Measurements from ENCODE around the gene EOMES. TPM values are rescaled to one million over a fixed set of nuclear protein-coding genes. Genes with fewer than 3 reads are reported as not detected.

EOMES gene
- under 1 TPM in 3 of 4 donors, not detected in 1; 0.22 to 0.68 (median 0.65) TPM for total RNA-seq

DNA sequence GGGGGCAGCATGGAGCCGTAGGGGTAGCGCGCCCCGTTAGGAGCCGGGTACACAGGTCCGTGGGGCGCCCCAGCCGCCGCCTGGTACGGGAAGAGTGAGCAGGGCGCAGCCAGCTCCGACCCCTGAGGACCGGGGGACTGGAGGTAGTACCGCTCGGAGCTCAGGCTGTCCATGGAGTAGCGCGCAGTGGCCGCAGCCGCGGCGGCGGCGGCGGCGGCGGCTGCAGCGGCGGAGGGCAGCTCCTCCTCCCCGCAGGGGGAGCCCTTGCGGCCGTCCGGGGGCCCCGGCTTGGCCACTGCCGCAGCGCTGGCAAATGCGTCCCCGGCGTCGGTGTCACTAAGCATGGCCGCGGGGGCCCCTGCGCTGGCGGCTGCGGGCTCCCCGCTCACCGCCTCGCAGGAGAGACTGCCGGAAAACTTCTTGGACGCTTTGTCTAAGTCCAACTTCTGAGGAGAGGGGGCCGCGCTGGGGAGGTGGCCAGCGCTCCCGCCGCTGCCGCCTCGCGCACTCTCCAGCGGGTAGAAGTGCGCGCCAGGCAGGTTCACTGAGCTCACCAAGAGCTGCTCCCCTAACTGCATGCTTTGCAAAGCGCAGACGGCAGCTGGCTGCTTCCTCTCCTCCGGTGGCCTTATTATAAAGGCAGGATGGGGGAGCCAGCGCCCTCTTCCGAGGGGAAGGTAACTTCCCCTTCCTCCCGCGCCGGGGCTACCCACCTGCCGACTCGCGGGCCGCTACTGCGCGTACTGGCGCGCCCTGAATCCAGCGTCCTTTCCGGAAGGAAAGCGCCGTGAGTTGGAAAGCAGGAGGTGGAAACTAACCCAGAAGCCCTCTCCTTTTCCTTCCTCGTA, at the start of gene EOMES:
Gene EOMES, minus strand, starts transcription at position 607 of the 848 bp plus-strand sequence. Its CDS starts 29 bp downstream, at position 578.
- TF ChIP-seq, protein P1, sequence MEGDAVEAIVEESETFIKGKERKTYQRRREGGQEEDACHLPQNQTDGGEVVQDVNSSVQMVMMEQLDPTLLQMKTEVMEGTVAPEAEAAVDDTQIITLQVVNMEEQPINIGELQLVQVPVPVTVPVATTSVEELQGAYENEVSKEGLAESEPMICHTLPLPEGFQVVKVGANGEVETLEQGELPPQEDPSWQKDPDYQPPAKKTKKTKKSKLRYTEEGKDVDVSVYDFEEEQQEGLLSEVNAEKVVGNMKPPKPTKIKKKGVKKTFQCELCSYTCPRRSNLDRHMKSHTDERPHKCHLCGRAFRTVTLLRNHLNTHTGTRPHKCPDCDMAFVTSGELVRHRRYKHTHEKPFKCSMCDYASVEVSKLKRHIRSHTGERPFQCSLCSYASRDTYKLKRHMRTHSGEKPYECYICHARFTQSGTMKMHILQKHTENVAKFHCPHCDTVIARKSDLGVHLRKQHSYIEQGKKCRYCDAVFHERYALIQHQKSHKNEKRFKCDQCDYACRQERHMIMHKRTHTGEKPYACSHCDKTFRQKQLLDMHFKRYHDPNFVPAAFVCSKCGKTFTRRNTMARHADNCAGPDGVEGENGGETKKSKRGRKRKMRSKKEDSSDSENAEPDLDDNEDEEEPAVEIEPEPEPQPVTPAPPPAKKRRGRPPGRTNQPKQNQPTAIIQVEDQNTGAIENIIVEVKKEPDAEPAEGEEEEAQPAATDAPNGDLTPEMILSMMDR (IDR thresholded peaks at IDR 0.05; ENCODE audit: low read depth) = no peak

GRCh38 chr3:27767000-27767399, 44.9 kb upstream of the EOMES start:
- TF ChIP-seq, protein P1 (IDR thresholded peaks at IDR 0.05; ENCODE audit: low read depth) = no peak

DNA sequence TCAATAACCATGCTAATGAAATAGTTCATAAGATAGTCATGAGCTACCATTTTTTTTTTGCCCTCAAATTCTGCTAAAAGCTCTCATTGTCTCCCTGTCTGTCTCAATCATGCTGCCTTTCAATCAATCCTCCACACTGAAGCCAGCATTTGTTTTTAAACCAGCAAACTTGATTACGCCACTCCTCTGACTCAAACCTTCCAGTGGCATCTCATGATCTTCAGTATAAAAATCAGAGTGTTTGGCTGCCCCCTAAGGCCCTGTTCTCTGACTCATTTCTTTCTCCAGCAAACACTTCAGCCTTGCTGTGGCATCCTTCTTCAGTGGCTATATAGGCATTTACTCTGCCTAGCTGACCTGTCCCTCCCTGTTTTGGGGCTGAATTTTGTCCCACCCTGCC, 36.0 kb upstream of the EOMES start:
- TF ChIP-seq, protein P1 (IDR thresholded peaks at IDR 0.05; ENCODE audit: low read depth) = no peak

GRCh38 chr3:27756877-27757276, 34.8 kb upstream of the EOMES start:
- TF ChIP-seq, protein P1 (IDR thresholded peaks at IDR 0.05; ENCODE audit: low read depth) = no peak

DNA sequence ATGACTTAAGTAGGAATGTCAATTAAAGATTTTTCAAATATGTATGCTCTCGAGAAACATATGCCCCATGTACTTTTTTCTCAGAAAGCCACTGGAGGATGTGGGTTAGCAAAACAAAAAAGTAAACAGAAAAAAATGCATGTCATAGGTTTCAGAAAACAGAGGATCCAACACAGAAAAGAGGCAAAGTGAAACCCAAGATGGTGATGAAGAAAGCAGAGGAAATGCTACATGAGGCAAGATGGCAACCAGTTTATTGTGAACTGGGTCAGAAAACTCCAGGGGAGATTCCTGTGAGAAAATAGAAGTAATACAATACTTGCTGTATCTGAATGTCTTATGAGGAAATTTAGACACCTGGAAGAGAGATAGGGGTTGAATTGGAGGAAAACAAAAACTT, 30.8 kb upstream of the EOMES start:
- TF ChIP-seq, protein P1 (IDR thresholded peaks at IDR 0.05; ENCODE audit: low read depth) = no peak

DNA sequence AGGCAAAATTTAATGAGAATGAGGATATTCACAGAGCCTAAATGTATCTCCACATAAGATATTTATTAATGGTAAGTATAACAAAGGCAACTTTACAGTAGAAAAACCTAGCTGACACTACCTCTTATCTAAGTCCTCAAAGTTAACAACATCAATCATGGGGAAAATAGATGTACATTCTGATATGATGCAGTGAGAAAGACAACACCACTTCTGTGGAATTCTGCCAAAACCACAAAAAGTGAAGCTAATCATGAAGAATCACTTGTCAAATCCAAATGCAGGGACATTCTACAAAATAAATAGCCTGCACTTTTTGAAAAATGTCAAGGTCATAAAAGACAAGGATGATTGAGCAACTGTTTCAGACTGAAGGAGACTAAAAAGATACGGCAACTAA, 27.5 kb upstream of the EOMES start:
- TF ChIP-seq, protein P1 (IDR thresholded peaks at IDR 0.05; ENCODE audit: low read depth) = no peak

DNA sequence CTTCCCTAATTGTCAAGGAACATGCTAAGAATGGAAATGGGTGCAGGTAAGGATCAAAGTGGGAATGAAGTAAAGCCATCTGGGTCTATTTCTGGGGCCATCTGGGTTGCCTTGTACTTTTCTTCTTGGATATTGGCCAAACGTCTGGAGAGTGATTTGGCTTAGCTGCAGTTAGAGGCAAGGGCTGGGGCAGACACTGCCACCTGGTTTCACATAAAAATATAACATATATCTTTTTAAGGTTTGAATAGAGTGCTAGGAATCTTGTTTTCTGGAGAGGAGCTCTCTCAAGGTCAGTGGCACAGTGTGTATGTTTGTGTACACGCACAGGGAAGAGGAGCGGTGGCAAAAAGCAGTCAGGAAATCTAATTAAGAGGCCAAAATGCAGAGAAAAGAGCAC, 24.7 kb upstream of the EOMES start:
- TF ChIP-seq, protein P1 (IDR thresholded peaks at IDR 0.05; ENCODE audit: low read depth) = no peak

Data from subcutaneous adipose tissue (tissue), 4 donors.